Measurements from ENCODE around the gene TTLL5.

DNA sequence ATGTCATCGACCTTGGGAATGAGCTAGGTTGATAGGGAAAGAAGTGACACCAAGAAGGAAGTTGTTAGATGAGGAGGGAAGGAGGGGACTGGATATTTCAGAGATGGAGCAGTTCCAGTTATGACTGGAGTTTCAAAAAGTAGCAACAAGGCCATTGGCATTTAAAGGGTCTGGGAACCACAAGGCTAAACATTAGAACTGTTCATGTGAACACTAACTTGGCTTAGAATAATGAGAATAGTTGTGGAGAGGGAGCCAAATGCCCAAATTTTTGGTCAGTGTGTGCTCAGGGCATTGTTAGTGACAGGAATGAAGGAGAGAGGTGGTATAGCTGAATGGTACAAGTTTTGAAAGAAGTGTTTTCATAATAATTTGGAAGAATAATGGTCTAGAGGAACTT, 341.3 kb downstream of the TTLL5 start:
- no peak for TF ChIP-seq POLR2A (IDR thresholded peaks at IDR 0.05; ENCODE audit: low read depth, low read length)
- no peak for TF ChIP-seq NRF1 (conservative IDR thresholded peaks at IDR 0.05; ENCODE audit: low read depth, low read length)
- no peak for TF ChIP-seq RELA (IDR thresholded peaks at IDR 0.05; ENCODE audit: borderline replicate concordance, partially characterized antibody)
- TF ChIP-seq MXI1 (IDR thresholded peaks at IDR 0.05; ENCODE audit: low read depth, low read length), result no peak
- no peak for TF ChIP-seq RCOR1 (conservative IDR thresholded peaks at IDR 0.05; ENCODE audit: low read depth, low read length)
- no peak for TF ChIP-seq BHLHE40 (IDR thresholded peaks at IDR 0.05; ENCODE audit: borderline replicate concordance in 1 of 2, low read depth in 2 of 2, low read length in 1 of 2)
- no peak for TF ChIP-seq BCLAF1 (IDR thresholded peaks at IDR 0.05)
